Esophagus squamous epithelium (tissue), 5 donors: ENCODE measurements around the gene TMEM8B. TPM values are rescaled to one million over a fixed set of nuclear protein-coding genes. Genes with fewer than 3 reads are reported as not detected.

Experiments used
- DNase-seq: peaks from one replicate; lab custom pipeline; 2025; lab: John Stamatoyannopoulos, UW
- H3K27ac ChIP-seq, 4 donors: fragments of 200-600 bp; sonication (generic); one replicate each; pipeline ENCODE4 v1.5.1; 2016 to 2019; ENCODE audit warnings: mild to moderate bottlenecking in 1 of 4
- H3K27me3 ChIP-seq, 4 donors: fragments of 200-600 bp; sonication (generic); 1 replicate in 3 of 4; 2 replicates in 1 of 4; pipeline versions ENCODE4 v1.5.1 to v1.6.0; 2017 to 2021; ENCODE audit warnings: antibody characterized with exemption in 1 of 4
- H3K36me3 ChIP-seq, 3 donors: fragments of 200-600 bp; sonication (generic); one replicate each; pipeline ENCODE4 v1.5.1; 2016 to 2019
- H3K4me1 ChIP-seq, 3 donors: fragments of 200-600 bp; sonication (generic); one replicate each; pipeline ENCODE4 v1.5.1; 2017 to 2019
- H3K4me3 ChIP-seq, 4 donors: fragments of 200-600 bp; sonication (generic); 1 replicate in 3 of 4; 2 replicates in 1 of 4; pipeline ENCODE4 v1.5.1; 2016 to 2019; ENCODE audit warnings: mild to moderate bottlenecking in 2 of 4, moderate library complexity in 1 of 4
- H3K9me3 ChIP-seq, 3 donors: fragments of 200-600 bp; sonication (generic); one replicate each; pipeline ENCODE4 v1.5.1; 2016 to 2019
- CTCF ChIP-seq, 6 experiments: fragments of 450-650 bp in 4 of 6; fragments of 200-600 bp in 2 of 6; sonication (generic) in 2 of 6; IDR thresholded peaks; one replicate each; pipeline ENCODE4 v1.5.1; 2016 to 2019; ENCODE audit warnings: antibody characterized with exemption in 6 of 6, mild to moderate bottlenecking in 4 of 6, moderate library complexity in 4 of 6
- POLR2A ChIP-seq, 4 donors: fragments of 450-650 bp; IDR thresholded peaks; one replicate each; pipeline ENCODE4 v1.6.1; 2017; ENCODE audit warnings: antibody characterized with exemption in 4 of 4, mild to moderate bottlenecking in 4 of 4, moderate library complexity in 3 of 4
- WGBS, 2 donors: methylation state at CpG; one replicate each; pipeline ENCODE4 v1.1.5; 2018; 5-methylcytosine and 5-hydroxymethylcytosine counted together
- intact Hi-C: fragments of 100-400 bp; cut with DNase I; formaldehyde crosslinking; loops from one replicate; pipeline ENCODE4 v1.15.0; 2022
- total RNA-seq, 4 donors: library from RNA; depleted of rRNA; stranded (reverse); fragments of >200 nt; gene quantifications; one replicate each; pipeline ENCODE4 v1.1.0, GENCODE V29; 2016
- donor health status: DM: yes; HTN: yes; CAD: no.

The TMEM8B gene
- total RNA-seq, 4 donors from 2014 or later, result 0.35 to 4.8 (median 1.4) TPM

- intact Hi-C loops, result no loop called here
- Histone ChIP-seq H3K4me1 (peaks cover 0 to 22% (median 0%) of the 10 kb centered on the region in 3 donors), H3K27ac (no peak overlapping the region), H3K9me3 (no peaks in the 10 kb centered on the region), H3K27me3 (no peaks in the 10 kb centered on the region), H3K36me3 (no peaks in the 10 kb centered on the region), H3K4me3 (no peak overlapping the region)
- no peak for DNase-seq
- no peak for TF ChIP-seq CTCF (IDR thresholded peaks at IDR 0.05)
- TF ChIP-seq POLR2A (IDR thresholded peaks at IDR 0.05), result no peak
Measured at GRCh38 chr9:35822926-35823325, 6.1 kb upstream of the TMEM8B start.

GRCh38 chr9:35826071-35826701 lies 2.8 kb upstream of the TMEM8B start:
- TF ChIP-seq CTCF (IDR thresholded peaks at IDR 0.05), result peak; percentile 71 to 86 (median 81)
- no peak for TF ChIP-seq POLR2A (IDR thresholded peaks at IDR 0.05)
- H3K27me3 ChIP-seq, result no peaks in the 10 kb centered on the region
- no peak overlapping the region for H3K4me3 ChIP-seq
- H3K27ac ChIP-seq, result no peak overlapping the region
- H3K9me3 ChIP-seq, result no peaks in the 10 kb centered on the region
- WGBS, 2 donors, result 17 to 19% methylated on average over 4 of the region's 4 CpGs
- intact Hi-C loops, result no loop called here
- H3K36me3 ChIP-seq, result no peaks in the 10 kb centered on the region
- H3K4me1 ChIP-seq, result peaks cover 6 to 49% (median 12%) of the 10 kb centered on the region in 3 donors
- DNase-seq, result no peak

GRCh38 chr9:35827486-35827885 lies 1.5 kb upstream of the TMEM8B start:
- intact Hi-C loops, result no loop called here
- WGBS, 2 donors, result 37 to 60% methylated on average over 3 of the region's 3 CpGs
- H3K36me3 ChIP-seq, result no peaks in the 10 kb centered on the region
- no peak overlapping the region for H3K4me3 ChIP-seq
- DNase-seq, result no peak
- TF ChIP-seq POLR2A (IDR thresholded peaks at IDR 0.05), result no peak
- TF ChIP-seq CTCF (IDR thresholded peaks at IDR 0.05), result no peak
- peaks cover 9 to 57% (median 12%) of the 10 kb centered on the region in 3 donors for H3K4me1 ChIP-seq
- H3K27me3 ChIP-seq, result no peaks in the 10 kb centered on the region
- no peaks in the 10 kb centered on the region for H3K9me3 ChIP-seq
- H3K27ac ChIP-seq, result peak overlapping the region in 3 of 4 donors; percentile 7 to 99 (median 96)

GRCh38 chr9:35828716-35829083 lies 328 bp upstream of the TMEM8B start, which contains the start of gene FAM221B:
FAM221B (minus strand) TSS chr9:35828732; CDS start chr9:35826161, 2,571 bp downstream.
- TF ChIP-seq POLR2A (IDR thresholded peaks at IDR 0.05), result no peak
- TF ChIP-seq CTCF (IDR thresholded peaks at IDR 0.05), result no peak
- H3K4me3 ChIP-seq, result peak within 1 kb of the TSS; percentile 55 to 94 (median 80)
- peak within 1 kb of the TSS; percentile 79 to 99 (median 90) for H3K27ac ChIP-seq
- no peaks in the 10 kb centered on the region for H3K36me3 ChIP-seq
- DNase-seq, result no peak
- H3K27me3 ChIP-seq, result no peaks in the 10 kb centered on the region
- H3K9me3 ChIP-seq, result no peaks in the 10 kb centered on the region
- WGBS, 2 donors, result 0 to 2% methylated on average over 8 to 15 of the region's 21 CpGs
- peaks cover 14 to 68% (median 18%) of the 10 kb centered on the region in 3 donors for H3K4me1 ChIP-seq
- intact Hi-C loops, result no loop called here

GRCh38 chr9:35829764-35830096 lies 702 bp downstream of the TMEM8B start:
- intact Hi-C loops, result no loop called here
- Histone ChIP-seq H3K4me1 (peaks cover 17 to 71% (median 18%) of the 10 kb centered on the region in 3 donors), H3K27me3 (no peaks in the 10 kb centered on the region), H3K9me3 (no peaks in the 10 kb centered on the region), H3K36me3 (no peaks in the 10 kb centered on the region), H3K4me3 (peak overlapping the region; percentile 55 to 94 (median 80)), H3K27ac (peak overlapping the region; percentile 79 to 99 (median 90))
- TF ChIP-seq POLR2A (IDR thresholded peaks at IDR 0.05), result no peak
- no peak for TF ChIP-seq CTCF (IDR thresholded peaks at IDR 0.05)
- DNase-seq, result no peak
- 20 to 40% methylated on average over 1 of the region's 2 CpGs for WGBS, 2 donors
